ENCODE results near the gene PTH1R.

The PTH1R gene

GRCh38 chr3:46857485-46858341 is 19.8 kb upstream of the PTH1R start:
- peak; percentile 32 for DNase-seq (ENCODE audit: low spot score)
- Histone ChIP-seq H3K9me3 (ENCODE audit: severe bottlenecking) (no peaks in the 10 kb centered on the region), H3K4me3 (ENCODE audit: severe bottlenecking) (no peak overlapping the region), H3K27ac (ENCODE audit: poor library complexity, severe bottlenecking) (no peak overlapping the region), H3K36me3 (ENCODE audit: low read depth) (no peaks in the 10 kb centered on the region), H3K27me3 (ENCODE audit: insufficient read depth, poor library complexity, severe bottlenecking) (no peaks in the 10 kb centered on the region), H3K4me1 (ENCODE audit: insufficient read depth, poor library complexity, severe bottlenecking) (no peaks in the 10 kb centered on the region)
- no peak for TF ChIP-seq CTCF (IDR thresholded peaks at IDR 0.05; ENCODE audit: poor library complexity, severe bottlenecking)
- no peak for ATAC-seq (ENCODE audit: low read depth)

- no peaks in the 10 kb centered on the region for H3K4me1 ChIP-seq (ENCODE audit: insufficient read depth, poor library complexity, severe bottlenecking)
- TF ChIP-seq CTCF (IDR thresholded peaks at IDR 0.05; ENCODE audit: poor library complexity, severe bottlenecking) = no peak
- peak; percentile 40 for DNase-seq (ENCODE audit: low spot score)
- H3K27me3 ChIP-seq (ENCODE audit: insufficient read depth, poor library complexity, severe bottlenecking) = no peaks in the 10 kb centered on the region
- no peak overlapping the region for H3K4me3 ChIP-seq (ENCODE audit: severe bottlenecking)
- no peak for ATAC-seq (ENCODE audit: low read depth)
- no peaks in the 10 kb centered on the region for H3K36me3 ChIP-seq (ENCODE audit: low read depth)
- no peaks in the 10 kb centered on the region for H3K9me3 ChIP-seq (ENCODE audit: severe bottlenecking)
- no peak overlapping the region for H3K27ac ChIP-seq (ENCODE audit: poor library complexity, severe bottlenecking)
These were observed 19.1 kb upstream of the PTH1R start for GRCh38 chr3:46858456-46858855.

GRCh38 chr3:46859001-46859710 is 18.4 kb upstream of the PTH1R start:
- Histone ChIP-seq H3K4me1 (ENCODE audit: insufficient read depth, poor library complexity, severe bottlenecking) (no peaks in the 10 kb centered on the region), H3K36me3 (ENCODE audit: low read depth) (no peaks in the 10 kb centered on the region), H3K9me3 (ENCODE audit: severe bottlenecking) (no peaks in the 10 kb centered on the region), H3K27me3 (ENCODE audit: insufficient read depth, poor library complexity, severe bottlenecking) (no peaks in the 10 kb centered on the region), H3K27ac (ENCODE audit: poor library complexity, severe bottlenecking) (no peak overlapping the region), H3K4me3 (ENCODE audit: severe bottlenecking) (no peak overlapping the region)
- no peak for ATAC-seq (ENCODE audit: low read depth)
- peak; percentile 30 for DNase-seq (ENCODE audit: low spot score)
- no peak for TF ChIP-seq CTCF (IDR thresholded peaks at IDR 0.05; ENCODE audit: poor library complexity, severe bottlenecking)

- peak; percentile 38 for TF ChIP-seq CTCF (IDR thresholded peaks at IDR 0.05; ENCODE audit: poor library complexity, severe bottlenecking)
- H3K4me3 ChIP-seq (ENCODE audit: severe bottlenecking) = no peak overlapping the region
- no peaks in the 10 kb centered on the region for H3K36me3 ChIP-seq (ENCODE audit: low read depth)
- DNase-seq (ENCODE audit: low spot score) (peak; percentile 58), ATAC-seq (ENCODE audit: low read depth) (peak; percentile 35; the same call in 2 of the 3 replicates)
- no peak overlapping the region for H3K27ac ChIP-seq (ENCODE audit: poor library complexity, severe bottlenecking)
- H3K4me1 ChIP-seq (ENCODE audit: insufficient read depth, poor library complexity, severe bottlenecking) = no peaks in the 10 kb centered on the region
- no peaks in the 10 kb centered on the region for H3K9me3 ChIP-seq (ENCODE audit: severe bottlenecking)
- no peaks in the 10 kb centered on the region for H3K27me3 ChIP-seq (ENCODE audit: insufficient read depth, poor library complexity, severe bottlenecking)
These were observed 17.3 kb upstream of the PTH1R start for GRCh38 chr3:46860017-46860809.
